Sigmoid colon (tissue), 4 donors: ENCODE results near the gene AGR2.

Experiments
- EP300 ChIP-seq, 4 donors: sonication (generic); formaldehyde crosslinking; IDR thresholded peaks; one replicate each; pipeline ENCODE4 v1.6.1; 2017; ENCODE audit warnings: antibody characterized with exemption in 4 of 4
- POLR2A ChIP-seq, 2 donors: fragments of 450-650 bp; IDR thresholded peaks; one replicate each; pipeline ENCODE4 v1.6.1; 2016; ENCODE audit warnings: antibody characterized with exemption in 2 of 2, mild to moderate bottlenecking in 2 of 2, moderate library complexity in 2 of 2
- POLR2AphosphoS5 ChIP-seq, 4 donors: sonication (generic); formaldehyde crosslinking; IDR thresholded peaks; one replicate each; pipeline ENCODE4 v1.6.1; 2017; ENCODE audit warnings: antibody characterized with exemption in 4 of 4
- TF ChIP-seq, protein P1 (sequence below), 4 experiments: fragments of 450-650 bp in 3 of 4; fragments of 200-600 bp in 1 of 4; IDR thresholded peaks; one replicate each; pipeline ENCODE4 v1.5.1; 2016 to 2019; ENCODE audit warnings: antibody characterized with exemption in 4 of 4, mild to moderate bottlenecking in 3 of 4, moderate library complexity in 2 of 4

DNA sequence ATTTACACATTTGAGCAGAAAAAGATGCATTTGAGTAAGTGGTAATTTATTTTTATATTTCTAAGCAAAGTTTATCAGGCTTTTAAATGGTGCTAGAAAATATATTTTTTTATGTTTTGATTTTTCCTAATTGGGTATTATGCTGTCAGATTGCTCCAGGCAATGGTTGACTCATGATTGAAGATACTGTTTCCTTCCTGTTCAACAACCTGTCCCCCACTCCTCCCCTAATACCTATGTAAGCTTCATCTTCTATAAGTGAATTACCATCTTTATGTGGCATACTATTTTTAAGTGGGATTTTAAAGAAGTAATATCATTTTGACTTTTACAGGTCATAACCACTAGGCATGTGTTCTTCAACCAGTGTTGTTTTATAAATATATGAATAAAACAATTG, 29.8 kb downstream of the AGR2 start:
- TF ChIP-seq, protein P1, sequence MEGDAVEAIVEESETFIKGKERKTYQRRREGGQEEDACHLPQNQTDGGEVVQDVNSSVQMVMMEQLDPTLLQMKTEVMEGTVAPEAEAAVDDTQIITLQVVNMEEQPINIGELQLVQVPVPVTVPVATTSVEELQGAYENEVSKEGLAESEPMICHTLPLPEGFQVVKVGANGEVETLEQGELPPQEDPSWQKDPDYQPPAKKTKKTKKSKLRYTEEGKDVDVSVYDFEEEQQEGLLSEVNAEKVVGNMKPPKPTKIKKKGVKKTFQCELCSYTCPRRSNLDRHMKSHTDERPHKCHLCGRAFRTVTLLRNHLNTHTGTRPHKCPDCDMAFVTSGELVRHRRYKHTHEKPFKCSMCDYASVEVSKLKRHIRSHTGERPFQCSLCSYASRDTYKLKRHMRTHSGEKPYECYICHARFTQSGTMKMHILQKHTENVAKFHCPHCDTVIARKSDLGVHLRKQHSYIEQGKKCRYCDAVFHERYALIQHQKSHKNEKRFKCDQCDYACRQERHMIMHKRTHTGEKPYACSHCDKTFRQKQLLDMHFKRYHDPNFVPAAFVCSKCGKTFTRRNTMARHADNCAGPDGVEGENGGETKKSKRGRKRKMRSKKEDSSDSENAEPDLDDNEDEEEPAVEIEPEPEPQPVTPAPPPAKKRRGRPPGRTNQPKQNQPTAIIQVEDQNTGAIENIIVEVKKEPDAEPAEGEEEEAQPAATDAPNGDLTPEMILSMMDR (IDR thresholded peaks at IDR 0.05) = no peak
- TF ChIP-seq EP300 (IDR thresholded peaks at IDR 0.05) = no peak
- TF ChIP-seq POLR2A (IDR thresholded peaks at IDR 0.05) = no peak
- no peak for TF ChIP-seq POLR2AphosphoS5 (IDR thresholded peaks at IDR 0.05)
